Heart left ventricle (tissue), 16 donors: ENCODE data around the gene NFASC. TPM values are rescaled to one million over a fixed set of nuclear protein-coding genes. Genes with fewer than 3 reads are reported as not detected.

ENCODE experiments used
- ATAC-seq, 4 donors: fragments of 200-7000 bp; cut with Tn5 transposase; one replicate each; pipeline ENCODE4 v1.9.1; 2020 to 2022; ENCODE audit warnings: moderate library complexity in 4 of 4, mild to moderate bottlenecking in 3 of 4, moderate number of reproducible peaks in 1 of 4
- DNase-seq, 5 donors: peaks; one replicate each; pipeline ENCODE4 v3.0.0-alpha.2; 2020
- H3K27ac ChIP-seq, 12 donors: fragments of 200-600 bp; sonication (generic) in 4 of 12; one replicate each; pipeline versions ENCODE4 v1.5.0 to v1.8.0; 2016 to 2022; ENCODE audit warnings: mild to moderate bottlenecking in 2 of 12
- H3K27me3 ChIP-seq, 9 donors: fragments of 200-600 bp; sonication (generic) in 2 of 9; one replicate each; pipeline versions ENCODE4 v1.5.1 to v1.8.0; 2016 to 2022; ENCODE audit warnings: mild to moderate bottlenecking in 3 of 9
- H3K36me3 ChIP-seq, 9 donors: fragments of 200-600 bp; sonication (generic) in 2 of 9; one replicate each; pipeline versions ENCODE4 v1.5.0 to v1.8.0; 2018 to 2022; ENCODE audit warnings: mild to moderate bottlenecking in 2 of 9
- H3K4me1 ChIP-seq, 12 donors: fragments of 200-600 bp; sonication (generic) in 4 of 12; one replicate each; pipeline versions ENCODE4 v1.5.0 to v1.8.0; 2016 to 2022; ENCODE audit warnings: mild to moderate bottlenecking in 3 of 12
- H3K4me3 ChIP-seq, 12 donors: fragments of 200-600 bp; sonication (generic) in 4 of 12; one replicate each; pipeline versions ENCODE4 v1.5.0 to v1.8.0; 2017 to 2022; ENCODE audit warnings: mild to moderate bottlenecking in 9 of 12, moderate library complexity in 4 of 12
- H3K9me3 ChIP-seq, 12 donors: fragments of 200-600 bp; sonication (generic) in 4 of 12; one replicate each; pipeline versions ENCODE4 v1.5.0 to v1.8.0; 2016 to 2022; ENCODE audit warnings: mild to moderate bottlenecking in 1 of 12
- POLR2A ChIP-seq, 2 donors: fragments of 450-650 bp; IDR thresholded peaks; one replicate each; pipeline ENCODE4 v1.6.1; 2017; ENCODE audit warnings: antibody characterized with exemption in 2 of 2, mild to moderate bottlenecking in 2 of 2, moderate library complexity in 2 of 2
- WGBS, 4 donors: extraction: QIAGEN DNeasy Blood & Tissue Kit in 2 of 4; methylation state at CpG; one replicate each; pipeline versions ENCODE4 v1.1.5 to v1.1.7; 2013 to 2018; 5-methylcytosine and 5-hydroxymethylcytosine counted together
- intact Hi-C, 10 donors: fragments of 100-400 bp; cut with DNase I; formaldehyde crosslinking; loops; one replicate each; pipeline versions ENCODE4 v1.11.1 to v1.14.2; 2022
- polyA plus RNA-seq, 2 donors: library from polyadenylated mRNA; stranded (reverse); fragments of 200-250 nt; gene quantifications; one replicate each; pipeline ENCODE4 v1.2.3, GENCODE V29; 2013
- total RNA-seq, 9 donors: library from RNA; depleted of rRNA in 2 of 9; stranded (reverse); fragments of >200 nt in 2 of 9; fragmentation: NEBNext Ultra II Directional in 3 of 9; extraction: Animal tissue kit (Norgen Biotek cat#: 25700) in 3 of 9; gene quantifications; one replicate each; pipeline versions ENCODE4 v1.1.0 to v1.2.4, GENCODE V29; 2016 to 2023
- TF ChIP-seq, protein P1 (sequence below), 12 donors: fragments of 200-600 bp; sonication (generic) in 4 of 12; IDR thresholded peaks; one replicate each; pipeline versions ENCODE4 v1.5.0 to v1.8.0; 2018 to 2022; ENCODE audit warnings: antibody characterized with exemption in 12 of 12, mild to moderate bottlenecking in 5 of 12
- donor health status: ischemic (EF 13 %, LVEDD 7.1; RV severe dilation, severe dysfunction).
- donor health status: healthy with polysubstance abuse.
- donor health status: DM: no; HTN: yes; CAD: no.
- donor health status: DM: no; HTN: no; CAD: no.
- donor health status: ischemic (EF 25% LVEDD 6.9; RV normal size, moderate dysfunction).
- donor health status: ischemic (EF 25% LVEDD 5.7; RV mildly dilated, moderate dysfunction).
- donor health status: healthy.
- donor health status: DM: yes; HTN: yes; CAD: no.
- donor health status: ischemic (EF 35%, LVEDD 5.7; RV mildly dilated, moderate dysfunction).
- donor health status: nonischemic (EF 11% LVEDD 7.7; RV severe dilation, severe dysfunction).
- donor health status: DM: yes; HTN: yes; CAD: no.
- donor health status: PGD.
- donor health status: ischemic (EF 29% LVEDD 5.4; RV normal size, mild dysfunction).
- donor health status: nonischemic (EF 23%, LVEDD 6.1; RV moderate dilation, normal function).

Gene NFASC
- total and polyA plus RNA-seq, 11 donors: 2.5 to 14.6 (median 10.3) TPM

GRCh38 chr1:204977318-204977717 is 106.7 kb downstream of the NFASC start:
- DNase-seq (no peak), ATAC-seq (no peak)
- 73 to 92% (median 77%) methylated on average over 6 to 8 of the region's 8 CpGs for WGBS, 4 donors
- no peak overlapping the region for H3K4me3 ChIP-seq
- intact Hi-C loops: loop anchor here in 6 of 10 donors (5.0 to 10.0 kb wide), 4 partner anchors 165 to 280 kb away; no protein-coding TSS in a partner anchor
- no peaks in the 10 kb centered on the region for H3K27me3 ChIP-seq
- H3K36me3 ChIP-seq: peaks cover 0 to 45% (median 0%) of the 10 kb centered on the region in 9 donors
- no peaks in the 10 kb centered on the region for H3K9me3 ChIP-seq
- TF ChIP-seq, protein P1, sequence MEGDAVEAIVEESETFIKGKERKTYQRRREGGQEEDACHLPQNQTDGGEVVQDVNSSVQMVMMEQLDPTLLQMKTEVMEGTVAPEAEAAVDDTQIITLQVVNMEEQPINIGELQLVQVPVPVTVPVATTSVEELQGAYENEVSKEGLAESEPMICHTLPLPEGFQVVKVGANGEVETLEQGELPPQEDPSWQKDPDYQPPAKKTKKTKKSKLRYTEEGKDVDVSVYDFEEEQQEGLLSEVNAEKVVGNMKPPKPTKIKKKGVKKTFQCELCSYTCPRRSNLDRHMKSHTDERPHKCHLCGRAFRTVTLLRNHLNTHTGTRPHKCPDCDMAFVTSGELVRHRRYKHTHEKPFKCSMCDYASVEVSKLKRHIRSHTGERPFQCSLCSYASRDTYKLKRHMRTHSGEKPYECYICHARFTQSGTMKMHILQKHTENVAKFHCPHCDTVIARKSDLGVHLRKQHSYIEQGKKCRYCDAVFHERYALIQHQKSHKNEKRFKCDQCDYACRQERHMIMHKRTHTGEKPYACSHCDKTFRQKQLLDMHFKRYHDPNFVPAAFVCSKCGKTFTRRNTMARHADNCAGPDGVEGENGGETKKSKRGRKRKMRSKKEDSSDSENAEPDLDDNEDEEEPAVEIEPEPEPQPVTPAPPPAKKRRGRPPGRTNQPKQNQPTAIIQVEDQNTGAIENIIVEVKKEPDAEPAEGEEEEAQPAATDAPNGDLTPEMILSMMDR (IDR thresholded peaks at IDR 0.05): no peak
- no peak for TF ChIP-seq POLR2A (IDR thresholded peaks at IDR 0.05)
- peaks cover 0 to 24% (median 0%) of the 10 kb centered on the region in 12 donors for H3K4me1 ChIP-seq
- no peak overlapping the region for H3K27ac ChIP-seq

DNA sequence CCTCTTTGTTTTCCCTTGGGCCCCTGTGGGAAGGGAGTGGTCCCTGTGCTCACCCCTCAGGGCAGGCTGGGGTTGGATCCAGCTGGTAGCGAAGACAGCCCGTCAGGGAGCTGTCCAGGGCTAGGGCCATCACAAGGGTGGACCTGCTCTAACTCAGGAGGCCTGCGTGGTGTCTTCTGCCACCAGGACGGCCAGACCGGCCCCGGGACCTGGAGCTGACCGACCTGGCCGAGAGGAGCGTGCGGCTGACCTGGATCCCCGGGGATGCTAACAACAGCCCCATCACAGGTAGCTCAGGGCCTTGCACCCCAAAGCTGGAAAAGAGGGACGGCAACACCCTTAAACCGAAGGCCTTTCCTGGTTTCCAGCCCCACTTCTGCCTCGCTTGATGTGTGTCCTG is 108.1 kb downstream of the NFASC start:
- Histone ChIP-seq H3K27ac (no peak overlapping the region), H3K4me3 (no peak overlapping the region), H3K9me3 (no peaks in the 10 kb centered on the region), H3K4me1 (peaks cover 0 to 24% (median 0%) of the 10 kb centered on the region in 12 donors), H3K36me3 (peaks cover 0 to 36% (median 0%) of the 10 kb centered on the region in 9 donors), H3K27me3 (no peaks in the 10 kb centered on the region)
- TF ChIP-seq, protein P1 (IDR thresholded peaks at IDR 0.05): no peak
- no peak for TF ChIP-seq POLR2A (IDR thresholded peaks at IDR 0.05)
- DNase-seq (no peak), ATAC-seq (no peak)
- 92 to 96% (median 93%) methylated on average over 14 of the region's 14 CpGs for WGBS, 4 donors
- intact Hi-C loops: loop anchor here in 6 of 10 donors (5.0 to 10.0 kb wide), 4 partner anchors 164 to 279 kb away; no protein-coding TSS in a partner anchor

DNA sequence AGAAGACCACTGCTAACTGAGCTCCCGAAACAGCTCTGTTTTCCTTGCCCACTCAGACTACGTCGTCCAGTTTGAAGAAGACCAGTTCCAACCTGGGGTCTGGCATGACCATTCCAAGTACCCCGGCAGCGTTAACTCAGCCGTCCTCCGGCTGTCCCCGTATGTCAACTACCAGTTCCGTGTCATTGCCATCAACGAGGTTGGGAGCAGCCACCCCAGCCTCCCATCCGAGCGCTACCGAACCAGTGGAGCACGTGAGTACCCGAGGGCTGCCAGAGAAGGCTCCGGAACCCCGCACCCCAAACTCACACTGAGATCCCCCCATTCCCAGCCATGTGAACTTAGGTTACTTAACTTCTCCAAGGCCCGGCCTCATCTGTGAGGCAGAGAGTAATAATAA is 108.6 kb downstream of the NFASC start:
- Histone ChIP-seq H3K4me3 (no peak overlapping the region), H3K4me1 (peaks cover 0 to 24% (median 0%) of the 10 kb centered on the region in 12 donors), H3K27ac (no peak overlapping the region), H3K36me3 (peaks cover 0 to 38% (median 0%) of the 10 kb centered on the region in 9 donors), H3K9me3 (no peaks in the 10 kb centered on the region), H3K27me3 (no peaks in the 10 kb centered on the region)
- TF ChIP-seq POLR2A (IDR thresholded peaks at IDR 0.05): no peak
- TF ChIP-seq, protein P1 (IDR thresholded peaks at IDR 0.05): no peak
- intact Hi-C loops: loop anchor here in 6 of 10 donors (5.0 to 10.0 kb wide), 4 partner anchors 163 to 278 kb away; no protein-coding TSS in a partner anchor
- DNase-seq (no peak), ATAC-seq (no peak)
- WGBS, 4 donors: 91 to 95% (median 94%) methylated on average over 18 of the region's 18 CpGs

- TF ChIP-seq, protein P1 (IDR thresholded peaks at IDR 0.05): no peak
- no peak for TF ChIP-seq POLR2A (IDR thresholded peaks at IDR 0.05)
- Histone ChIP-seq H3K4me1 (peaks cover 0 to 24% (median 0%) of the 10 kb centered on the region in 12 donors), H3K27me3 (no peaks in the 10 kb centered on the region), H3K27ac (peak overlapping the region in 4 of 12 donors; percentile 18 to 59 (median 48)), H3K36me3 (peaks cover 0 to 34% (median 0%) of the 10 kb centered on the region in 9 donors), H3K4me3 (no peak overlapping the region), H3K9me3 (no peaks in the 10 kb centered on the region)
- ATAC-seq (no peak), DNase-seq (no peak)
- intact Hi-C loops: loop anchor here in 8 of 10 donors (5.0 to 10.0 kb wide), 5 partner anchors 162 to 277 kb away; no protein-coding TSS in a partner anchor
- 92 to 94% (median 92%) methylated on average over 10 of the region's 10 CpGs for WGBS, 4 donors
Observed at GRCh38 chr1:204979891-204980649, 109.4 kb downstream of the NFASC start.
